Thymus (tissue), 11 donors: ENCODE results near the gene EBF4. TPM values are rescaled to one million over a fixed set of nuclear protein-coding genes. Genes with fewer than 3 reads are reported as not detected.

Experiments
- DNase-seq, 9 donors: peaks; one replicate each; pipeline ENCODE4 v3.0.0-alpha.2; 2013; ENCODE audit warnings: low spot score in 9 of 9, low read depth in 6 of 9, missing footprints in 1 of 9
- H3K27ac ChIP-seq, 2 donors: one replicate each; pipeline ENCODE4 v1.5.1; 2013; ENCODE audit warnings: control low read depth in 1 of 2, low read depth in 1 of 2, low read length in 1 of 2, mild to moderate bottlenecking in 1 of 2, moderate library complexity in 1 of 2
- H3K27me3 ChIP-seq, 2 donors: one replicate each; pipeline ENCODE4 v1.5.1; 2013; ENCODE audit warnings: low read length in 1 of 2; ENCODE audit not compliant: control insufficient read depth in 2 of 2, insufficient read depth in 1 of 2
- H3K36me3 ChIP-seq, 2 donors: one replicate each; pipeline ENCODE4 v1.5.1; 2013; ENCODE audit warnings: low read length in 1 of 2, mild to moderate bottlenecking in 1 of 2, moderate library complexity in 1 of 2; ENCODE audit not compliant: control insufficient read depth in 2 of 2, insufficient read depth in 2 of 2
- H3K4me1 ChIP-seq, 2 donors: one replicate each; pipeline ENCODE4 v1.5.1; 2013; ENCODE audit warnings: low read length in 2 of 2; ENCODE audit not compliant: control insufficient read depth in 2 of 2, insufficient read depth in 2 of 2
- H3K4me3 ChIP-seq, 2 donors: one replicate each; pipeline ENCODE4 v1.5.1; 2013; ENCODE audit warnings: low read length in 2 of 2, control low read depth in 1 of 2, mild to moderate bottlenecking in 1 of 2
- H3K9me3 ChIP-seq, 2 donors: one replicate each; pipeline ENCODE4 v1.5.1; 2013; ENCODE audit warnings: low read length in 1 of 2, mild to moderate bottlenecking in 1 of 2; ENCODE audit not compliant: control insufficient read depth in 2 of 2, insufficient read depth in 1 of 2
- WGBS: extraction: QIAGEN DNeasy Blood & Tissue Kit; methylation state at CpG from one replicate; pipeline ENCODE4 v1.1.7; 2013; 5-methylcytosine and 5-hydroxymethylcytosine counted together
- polyA plus RNA-seq: library from polyadenylated mRNA; stranded (reverse); fragments of 200-250 nt; gene quantifications from one replicate; pipeline ENCODE4 v1.2.3, GENCODE V29; 2013
- total RNA-seq: library from RNA; stranded (reverse); fragments of 120-200 nt; gene quantifications from one replicate; pipeline ENCODE4 v1.2.4, GENCODE V29; 2013
- donor health status: healthy.

Gene EBF4
- total and polyA plus RNA-seq, 2 donors, result 2.9 to 9.9 TPM

DNA sequence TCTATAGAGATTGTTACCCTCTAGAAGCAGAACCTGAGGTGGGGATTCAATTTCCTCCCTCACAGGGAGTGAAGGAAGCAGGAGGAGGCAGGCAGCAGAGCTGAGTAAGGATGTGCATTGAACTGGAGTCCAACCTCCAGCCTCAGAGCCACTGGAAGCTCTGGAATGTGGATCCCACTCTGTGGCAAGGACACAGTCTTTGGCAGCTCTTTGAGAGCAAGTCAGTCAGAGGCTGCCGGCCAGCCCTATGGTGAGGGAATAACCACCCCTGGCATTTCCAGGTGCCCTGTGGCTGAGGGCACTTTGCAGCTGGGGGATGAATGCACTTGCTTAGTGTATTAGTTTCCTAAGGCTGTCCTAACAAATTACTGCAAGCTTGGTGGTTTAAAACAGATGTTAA is 37.2 kb downstream of the EBF4 start:
- Histone ChIP-seq H3K36me3 (no peaks in the 10 kb centered on the region), H3K27me3 (peaks cover 0 to 18% of the 10 kb centered on the region in 2 donors), H3K4me3 (no peak overlapping the region), H3K4me1 (no peaks in the 10 kb centered on the region), H3K27ac (no peak overlapping the region), H3K9me3 (no peaks in the 10 kb centered on the region)
- no peak for DNase-seq
- WGBS, result 70% methylated on average over 1 of the region's 1 CpG

GRCh38 chr20:2734899-2735298 is 42.3 kb downstream of the EBF4 start:
- no peaks in the 10 kb centered on the region for H3K36me3 ChIP-seq
- H3K27ac ChIP-seq, result no peak overlapping the region
- H3K9me3 ChIP-seq, result no peaks in the 10 kb centered on the region
- H3K4me1 ChIP-seq, result no peaks in the 10 kb centered on the region
- 88% methylated on average over 2 of the region's 2 CpGs for WGBS
- H3K4me3 ChIP-seq, result no peak overlapping the region
- H3K27me3 ChIP-seq, result peaks cover 0 to 12% of the 10 kb centered on the region in 2 donors
- DNase-seq, result no peak

DNA sequence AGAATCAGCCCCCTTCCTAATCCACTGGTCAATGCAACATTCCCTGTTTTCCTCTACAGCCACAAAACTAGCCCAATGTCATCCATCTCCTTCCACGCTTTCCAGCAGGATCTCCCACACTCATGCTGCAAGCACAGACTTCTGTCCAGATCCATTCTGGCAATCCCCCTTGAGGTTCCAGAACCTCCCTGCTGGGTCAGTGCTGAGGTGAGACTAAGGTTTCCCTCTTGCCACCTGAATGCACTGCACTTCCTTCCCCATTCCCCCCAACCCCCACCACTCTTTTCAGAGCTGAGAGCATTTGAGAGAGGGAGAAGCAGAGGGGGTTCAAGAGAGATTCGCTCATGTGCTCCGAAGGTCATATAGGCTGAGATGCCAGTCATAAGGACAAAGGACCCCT is 43.9 kb downstream of the EBF4 start:
- Histone ChIP-seq H3K27ac (no peak overlapping the region), H3K27me3 (peaks cover 0 to 12% of the 10 kb centered on the region in 2 donors), H3K4me3 (no peak overlapping the region), H3K9me3 (no peaks in the 10 kb centered on the region), H3K4me1 (no peaks in the 10 kb centered on the region), H3K36me3 (no peaks in the 10 kb centered on the region)
- WGBS, result 97% methylated on average over 3 of the region's 3 CpGs
- DNase-seq, result no peak

- H3K27me3 ChIP-seq, result peaks cover 2 to 27% of the 10 kb centered on the region in 2 donors
- H3K9me3 ChIP-seq, result no peaks in the 10 kb centered on the region
- DNase-seq, result no peak
- 88% methylated on average over 8 of the region's 8 CpGs for whole genome bisulfite sequencing
- no peaks in the 10 kb centered on the region for H3K36me3 ChIP-seq
- no peak overlapping the region for H3K27ac ChIP-seq
- H3K4me1 ChIP-seq, result peaks cover 0 to 2% of the 10 kb centered on the region in 2 donors
- H3K4me3 ChIP-seq, result no peak overlapping the region
These were observed 45.9 kb downstream of the EBF4 start for GRCh38 chr20:2738331-2739041.

DNA sequence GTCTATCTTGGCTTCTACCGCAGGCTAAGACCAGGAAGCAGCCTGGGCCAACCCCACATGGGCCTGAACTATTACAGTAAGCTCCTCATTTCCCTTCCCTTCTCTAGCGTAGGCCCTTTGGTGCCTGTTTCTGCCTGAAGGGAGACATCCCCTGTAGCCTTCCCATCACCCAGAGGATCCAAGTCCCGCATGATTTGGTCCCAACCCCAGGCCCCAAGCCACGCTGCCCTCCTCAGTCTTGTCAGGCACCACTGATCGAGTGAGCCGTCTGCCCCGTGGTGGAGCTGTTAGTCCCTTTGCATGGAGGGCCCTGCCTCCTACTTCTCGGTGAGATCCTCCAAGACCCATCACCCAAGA is 46.4 kb downstream of the EBF4 start:
- WGBS, result 96% methylated on average over 8 of the region's 8 CpGs
- no peaks in the 10 kb centered on the region for H3K9me3 ChIP-seq
- H3K27me3 ChIP-seq, result peaks cover 2 to 28% of the 10 kb centered on the region in 2 donors
- H3K36me3 ChIP-seq, result no peaks in the 10 kb centered on the region
- DNase-seq, result no peak
- no peak overlapping the region for H3K27ac ChIP-seq
- peaks cover 0 to 2% of the 10 kb centered on the region in 2 donors for H3K4me1 ChIP-seq
- no peak overlapping the region for H3K4me3 ChIP-seq

- Histone ChIP-seq H3K36me3 (no peaks in the 10 kb centered on the region), H3K9me3 (no peaks in the 10 kb centered on the region), H3K27me3 (peaks cover 2 to 37% of the 10 kb centered on the region in 2 donors), H3K4me3 (no peak overlapping the region), H3K4me1 (peaks cover 0 to 2% of the 10 kb centered on the region in 2 donors), H3K27ac (no peak overlapping the region)
- DNase-seq, result no peak
- 88% methylated on average over 6 of the region's 6 CpGs for WGBS
These were observed 48.1 kb downstream of the EBF4 start for GRCh38 chr20:2740702-2741101.

GRCh38 chr20:2741463-2741862 is 48.9 kb downstream of the EBF4 start:
- Histone ChIP-seq H3K4me1 (peaks cover 0 to 2% of the 10 kb centered on the region in 2 donors), H3K36me3 (no peaks in the 10 kb centered on the region), H3K27ac (no peak overlapping the region), H3K9me3 (no peaks in the 10 kb centered on the region), H3K27me3 (peaks cover 2 to 45% of the 10 kb centered on the region in 2 donors), H3K4me3 (no peak overlapping the region)
- DNase-seq, result peak in 3 of 9 donors; percentile 18 to 61 (median 20)
- 7% methylated on average over 3 of the region's 3 CpGs for WGBS

GRCh38 chr20:2741881-2742280 is 49.3 kb downstream of the EBF4 start:
- DNase-seq, result no peak
- 83% methylated on average over 7 of the region's 7 CpGs for WGBS
- Histone ChIP-seq H3K4me1 (peaks cover 0 to 2% of the 10 kb centered on the region in 2 donors), H3K27ac (no peak overlapping the region), H3K27me3 (peaks cover 2 to 49% of the 10 kb centered on the region in 2 donors), H3K9me3 (no peaks in the 10 kb centered on the region), H3K4me3 (no peak overlapping the region), H3K36me3 (no peaks in the 10 kb centered on the region)

- H3K4me3 ChIP-seq, result no peak overlapping the region
- H3K9me3 ChIP-seq, result no peaks in the 10 kb centered on the region
- no peaks in the 10 kb centered on the region for H3K36me3 ChIP-seq
- no peak for DNase-seq
- peaks cover 2 to 53% of the 10 kb centered on the region in 2 donors for H3K27me3 ChIP-seq
- H3K27ac ChIP-seq, result no peak overlapping the region
- peaks cover 0 to 2% of the 10 kb centered on the region in 2 donors for H3K4me1 ChIP-seq
- WGBS, result 74% methylated on average over 2 of the region's 2 CpGs
These were observed 49.9 kb downstream of the EBF4 start for GRCh38 chr20:2742431-2742830.
